HG03280 (cell line): ENCODE measurements around the gene GPSM1.

Source experiments
- ATAC-seq: cut with Tn5 transposase; IDR thresholded peaks from one replicate; pipeline ENCODE4 v1.9.1; 2021; ENCODE audit warnings: mild to moderate bottlenecking, moderate library complexity; ENCODE audit not compliant: unreplicated experiment

GPSM1 gene

GRCh38 chr9:136327304-136327974, at the start of gene GPSM1:
TSS of gene GPSM1 (plus strand) at chr9:136327539. CDS start at chr9:136327696, 157 bp downstream.
- ATAC-seq: no peak

GRCh38 chr9:136277746-136278145, 49.6 kb upstream of the GPSM1 start:
- ATAC-seq: no peak

GRCh38 chr9:136278221-136278620, 49.1 kb upstream of the GPSM1 start:
- no peak for ATAC-seq

- ATAC-seq: no peak
Observed at GRCh38 chr9:136278894-136279293, 48.4 kb upstream of the GPSM1 start.

- ATAC-seq: no peak
Observed at GRCh38 chr9:136279471-136279870, 47.9 kb upstream of the GPSM1 start.

- ATAC-seq: no peak
Observed at GRCh38 chr9:136280535-136281315, 46.6 kb upstream of the GPSM1 start.

- ATAC-seq: no peak
Observed at GRCh38 chr9:136281421-136282271, 45.7 kb upstream of the GPSM1 start.

- ATAC-seq: no peak
Observed at GRCh38 chr9:136282272-136282861, 45.0 kb upstream of the GPSM1 start.

- peak; percentile 75 for ATAC-seq
Observed at GRCh38 chr9:136283291-136284235, 43.8 kb upstream of the GPSM1 start.

- ATAC-seq: no peak
Observed at GRCh38 chr9:136284311-136284710, 43.0 kb upstream of the GPSM1 start.

- ATAC-seq: no peak
Observed at GRCh38 chr9:136284951-136285350, 42.4 kb upstream of the GPSM1 start.

- no peak for ATAC-seq
Observed at GRCh38 chr9:136285501-136286358, 41.6 kb upstream of the GPSM1 start.

GRCh38 chr9:136286359-136286986, 40.9 kb upstream of the GPSM1 start:
- no peak for ATAC-seq

GRCh38 chr9:136286987-136287379, 40.4 kb upstream of the GPSM1 start:
- ATAC-seq: no peak

- no peak for ATAC-seq
Observed at GRCh38 chr9:136287960-136288753, 39.2 kb upstream of the GPSM1 start.

GRCh38 chr9:136289651-136290507, 37.5 kb upstream of the GPSM1 start:
- ATAC-seq: no peak

- no peak for ATAC-seq
Observed at GRCh38 chr9:136290508-136291000, 36.8 kb upstream of the GPSM1 start.
